ENCODE measurements around the gene GARNL3. TPM values are rescaled to one million over a fixed set of nuclear protein-coding genes. Genes with fewer than 3 reads are reported as not detected.
A peak's percentile ranks its signal among the peaks of the same experiment; 100 is the strongest.

GARNL3 gene
- total and polyA plus RNA-seq, 12 donors: 12.2 to 43.2 (median 28.6) TPM

GRCh38 chr9:127267793-127268525 is 3.4 kb downstream of the GARNL3 start:
- Histone ChIP-seq H3K4me3 (no peak overlapping the region), H3K4me1 (replicated peaks in 1 of 2) (peaks cover 5 to 17% of the 10 kb centered on the region in 2 donors), H3K27me3 (no peaks in the 10 kb centered on the region), H3K9me3 (replicated peaks in 1 of 3) (no peaks in the 10 kb centered on the region), H3K36me3 (replicated peaks in 1 of 2) (no peaks in the 10 kb centered on the region), H3K27ac (peak overlapping the region in 1 of 5 donors; percentile 39)
- intact Hi-C loops (cut with DNase I): no loop called here
- no peak for DNase-seq
- no peak for TF ChIP-seq CTCF (IDR thresholded peaks at IDR 0.05)
- TF ChIP-seq POLR2A (IDR thresholded peaks at IDR 0.05): no peak
- 83 to 89% (median 84%) methylated on average over 5 of the region's 5 CpGs for WGBS, 4 donors

DNA sequence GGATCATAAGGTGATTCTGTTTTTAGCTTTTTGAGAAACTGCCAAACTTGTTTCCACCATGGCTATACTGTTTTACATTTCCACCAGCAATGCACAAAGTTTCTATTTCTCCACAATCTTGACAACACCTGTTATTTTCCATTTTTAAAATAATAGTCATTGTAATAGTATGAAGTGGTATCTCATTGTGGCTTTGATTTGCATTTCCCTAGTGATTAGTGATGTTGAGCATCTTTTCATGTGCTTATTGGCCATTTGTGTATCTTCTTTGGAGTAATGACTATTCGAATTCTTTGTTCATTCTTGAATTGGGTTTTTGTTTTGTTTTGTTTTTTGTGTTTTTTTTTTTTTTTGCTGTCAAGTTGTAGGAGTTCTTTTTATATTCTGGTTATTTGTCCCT is 4.9 kb downstream of the GARNL3 start:
- no peaks in the 10 kb centered on the region for H3K36me3 ChIP-seq (replicated peaks in 1 of 2)
- WGBS, 4 donors: 94 to 98% (median 96%) methylated on average over 1 of the region's 1 CpG
- H3K27me3 ChIP-seq: no peaks in the 10 kb centered on the region
- H3K9me3 ChIP-seq (replicated peaks in 1 of 3): no peaks in the 10 kb centered on the region
- peaks cover 4% of the 10 kb centered on the region in 2 donors for H3K4me1 ChIP-seq (replicated peaks in 1 of 2)
- intact Hi-C loops (cut with DNase I): no loop called here
- H3K4me3 ChIP-seq: no peak overlapping the region
- TF ChIP-seq POLR2A (IDR thresholded peaks at IDR 0.05) (no peak), CTCF (IDR thresholded peaks at IDR 0.05) (no peak)
- no peak overlapping the region for H3K27ac ChIP-seq
- DNase-seq: no peak

DNA sequence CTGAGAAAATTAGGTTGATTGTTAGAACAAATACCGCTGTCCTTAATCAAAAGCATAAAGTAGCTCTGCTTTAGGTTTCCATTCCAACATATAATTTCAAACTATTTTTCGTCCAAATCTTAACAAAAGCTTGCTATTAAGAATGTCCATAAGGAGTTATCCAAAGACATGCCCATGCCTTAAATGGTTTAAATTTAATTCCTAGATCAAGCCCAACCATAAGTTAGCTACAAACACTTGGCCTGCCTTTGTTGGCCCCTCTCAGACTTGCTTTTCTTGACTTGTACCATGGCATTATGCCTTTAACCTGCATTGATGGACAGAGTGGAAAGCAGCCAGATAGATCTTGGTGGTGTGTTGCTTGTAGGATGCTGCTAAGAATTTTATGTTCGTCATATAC is 8.8 kb downstream of the GARNL3 start:
- H3K27me3 ChIP-seq: no peaks in the 10 kb centered on the region
- no peak overlapping the region for H3K4me3 ChIP-seq
- TF ChIP-seq CTCF (IDR thresholded peaks at IDR 0.05) (no peak), POLR2A (IDR thresholded peaks at IDR 0.05) (no peak)
- peaks cover 0 to 19% of the 10 kb centered on the region in 2 donors for H3K4me1 ChIP-seq (replicated peaks in 1 of 2)
- H3K9me3 ChIP-seq (replicated peaks in 1 of 3): no peaks in the 10 kb centered on the region
- 87 to 93% (median 90%) methylated on average over 3 of the region's 3 CpGs for WGBS, 4 donors
- intact Hi-C loops (cut with DNase I): no loop called here
- no peak for DNase-seq
- H3K27ac ChIP-seq: no peak overlapping the region
- H3K36me3 ChIP-seq (replicated peaks in 1 of 2): no peaks in the 10 kb centered on the region

DNA sequence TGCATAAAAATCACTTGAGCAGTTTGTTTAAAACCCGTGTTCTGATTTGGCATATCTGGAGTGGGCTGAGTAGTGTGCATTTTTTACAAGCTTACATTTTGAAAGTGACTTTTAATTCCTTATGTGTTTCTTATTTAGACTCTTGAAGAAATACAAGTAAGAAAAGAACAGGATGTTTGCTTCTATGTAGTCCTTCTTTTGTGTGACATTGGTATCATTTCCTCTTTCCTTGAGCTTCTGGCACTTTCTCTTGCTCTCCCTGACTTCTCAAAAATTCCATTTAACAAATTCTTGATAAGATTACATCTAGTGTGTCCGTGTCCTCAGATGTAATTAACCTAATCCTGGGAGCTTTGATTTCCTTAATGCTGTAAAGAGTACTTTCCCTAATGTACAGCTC is 12.5 kb downstream of the GARNL3 start:
- 38 to 50% (median 42%) methylated on average over 2 of the region's 2 CpGs for WGBS, 4 donors
- Histone ChIP-seq H3K27me3 (no peaks in the 10 kb centered on the region), H3K9me3 (replicated peaks in 1 of 3) (no peaks in the 10 kb centered on the region), H3K4me1 (replicated peaks in 1 of 2) (peaks cover 0 to 24% of the 10 kb centered on the region in 2 donors), H3K4me3 (no peak overlapping the region), H3K36me3 (replicated peaks in 1 of 2) (no peaks in the 10 kb centered on the region), H3K27ac (peak overlapping the region in 2 of 5 donors; percentile 61 to 71)
- TF ChIP-seq CTCF (IDR thresholded peaks at IDR 0.05) (no peak), POLR2A (IDR thresholded peaks at IDR 0.05) (no peak)
- no peak for DNase-seq
- intact Hi-C loops (cut with DNase I): no loop called here
